Activated CD4-positive, alpha-beta T cell treated with anti-CD3 and anti-CD28 coated beads, Interleukin-2, Interleukin-4, amounts not matched to agents 100 ng/mL and 50 ng/mL, durations not matched to agents 16 hours and 8 hours (primary cell): ENCODE measurements around the gene KCTD19.
"Not testable (repeated sequence)": the region's sequence is repeated elsewhere in the genome, so short reads cannot be mapped to it uniquely, and the experiment has no call there.

Experiments used
- DNase-seq: peaks from one replicate; pipeline ENCODE4 v3.0.0-alpha.2; 2020; ENCODE audit warnings: low spot score

KCTD19 gene

DNA sequence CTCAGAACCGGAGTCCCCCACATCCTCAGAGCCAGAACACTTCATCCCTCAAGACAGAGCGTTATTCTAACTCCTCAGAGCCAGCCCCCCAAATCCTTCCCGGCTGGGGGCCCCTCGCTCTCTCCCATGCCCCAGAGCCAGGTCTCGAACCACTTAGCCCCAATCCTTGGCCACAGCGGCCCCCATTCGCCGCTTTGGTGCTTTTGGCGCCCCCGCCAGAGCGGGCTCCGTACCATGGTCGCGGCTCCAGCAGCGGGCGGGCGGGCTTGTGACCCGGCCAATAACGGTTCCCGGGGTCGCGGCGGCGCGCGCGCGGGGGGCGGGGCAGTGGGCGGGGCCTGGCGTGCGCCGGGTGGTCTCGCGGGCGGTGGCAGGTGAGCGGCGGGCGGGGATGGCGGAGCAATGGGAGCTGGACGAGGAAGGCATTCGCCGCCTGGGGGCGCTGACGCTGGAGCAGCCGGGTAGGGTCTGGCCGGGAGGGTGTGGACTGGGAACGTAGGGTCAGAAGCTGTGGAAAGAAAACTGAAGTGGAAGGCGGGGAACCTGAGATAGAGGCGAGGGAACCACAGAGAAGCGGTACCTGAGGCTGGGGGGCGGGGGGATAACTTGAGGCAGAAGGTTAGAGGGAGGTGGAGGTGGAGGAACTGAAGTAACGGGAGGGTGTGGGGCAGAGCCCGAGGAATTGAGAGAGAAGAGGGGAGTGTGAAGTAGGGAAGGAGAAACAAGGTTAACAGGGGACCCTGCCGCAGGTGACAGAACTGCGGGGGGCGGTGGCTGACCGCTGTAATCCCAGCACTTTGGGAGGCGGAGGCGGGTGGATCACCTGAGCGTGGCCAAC is at the start of gene KCTD19, which contains the start of gene LRRC36:
TSS of gene KCTD19 (minus strand) at position 270 of the 838 bp plus-strand sequence. CDS start at position 236, 34 bp downstream.
TSS of gene LRRC36 (plus strand) at position 344 of the 838 bp plus-strand sequence. CDS start at position 392, 48 bp downstream.
- peak; percentile 57 for DNase-seq

- not testable (repeated sequence) for DNase-seq
Measured at GRCh38 chr16:67376012-67376411, 49.5 kb upstream of the KCTD19 start.

DNA sequence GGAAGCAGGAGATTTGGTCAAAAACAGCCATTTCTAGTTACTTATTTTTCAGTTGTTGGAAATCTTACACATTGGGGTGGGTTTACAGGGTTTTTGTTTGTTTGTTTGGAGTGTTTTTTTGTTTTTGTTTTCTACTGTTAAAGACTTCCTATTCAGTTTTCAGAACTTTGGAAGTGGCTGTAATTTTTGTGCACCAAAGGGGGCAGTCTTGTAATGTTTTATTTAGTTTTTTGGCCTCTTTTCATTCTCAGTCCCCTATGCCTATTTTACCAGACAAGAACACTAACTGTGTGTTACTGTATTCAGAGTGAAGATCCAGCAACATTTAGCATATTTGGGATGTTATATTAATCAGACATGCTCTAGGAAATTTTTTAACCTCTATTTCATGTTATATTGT is 46.1 kb upstream of the KCTD19 start:
- DNase-seq, result no peak

DNA sequence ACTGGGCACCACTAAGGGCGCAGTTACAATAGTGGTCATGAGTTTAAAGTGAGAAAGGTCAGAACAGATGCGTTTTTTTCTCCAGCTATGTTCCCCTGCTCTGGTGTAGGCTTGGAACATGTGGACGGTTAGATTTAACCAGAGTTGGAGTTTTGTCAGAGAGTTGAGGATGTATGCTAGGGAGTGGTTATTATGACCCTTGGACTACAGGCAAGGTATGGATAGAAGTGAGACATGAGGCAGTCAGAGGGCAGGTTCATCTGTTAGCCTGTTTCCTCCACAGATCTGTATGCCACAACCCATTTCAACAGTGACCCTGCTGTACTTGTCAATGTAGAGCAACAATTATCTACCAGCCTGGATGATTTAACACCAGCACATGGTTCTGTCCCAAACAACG is 44.1 kb upstream of the KCTD19 start:
- DNase-seq, result no peak

DNA sequence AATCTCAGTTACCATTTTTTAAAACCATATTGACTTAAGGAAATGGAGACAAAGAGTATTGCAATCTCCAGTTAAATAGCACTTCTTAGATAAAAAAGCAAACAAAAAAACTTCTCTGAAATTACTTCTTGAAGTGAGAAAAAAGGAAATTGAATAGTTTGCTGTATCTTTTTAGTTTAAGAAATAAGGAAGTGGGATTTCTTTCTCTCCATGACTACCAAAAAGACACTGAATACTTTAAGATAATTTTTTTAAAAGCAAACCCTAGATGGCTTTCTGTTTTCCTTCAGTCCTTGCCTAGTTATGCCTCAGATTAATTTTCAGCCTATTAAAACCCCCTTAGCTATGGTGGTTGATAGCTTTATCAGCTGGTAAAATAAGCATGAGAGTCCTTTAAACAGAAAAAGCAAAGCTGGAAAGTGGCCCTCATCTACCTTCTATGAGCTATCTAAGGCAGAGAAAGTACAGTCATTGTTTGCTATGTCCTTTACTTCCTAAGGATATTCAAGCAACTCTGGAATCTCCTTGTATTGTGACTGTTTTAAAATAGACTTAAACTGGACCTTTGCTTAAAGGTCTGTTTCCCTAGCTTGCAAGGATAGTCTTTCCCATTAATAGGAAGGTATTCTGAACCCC is 38.2 kb upstream of the KCTD19 start:
- no peak for DNase-seq

GRCh38 chr16:67361038-67361437 is 34.5 kb upstream of the KCTD19 start:
- DNase-seq, result no peak

- not testable (repeated sequence) for DNase-seq
Measured at GRCh38 chr16:67359540-67360269, 33.2 kb upstream of the KCTD19 start.

GRCh38 chr16:67357561-67357960 is 31.0 kb upstream of the KCTD19 start:
- no peak for DNase-seq

GRCh38 chr16:67356396-67356795 is 29.9 kb upstream of the KCTD19 start:
- DNase-seq, result no peak

DNA sequence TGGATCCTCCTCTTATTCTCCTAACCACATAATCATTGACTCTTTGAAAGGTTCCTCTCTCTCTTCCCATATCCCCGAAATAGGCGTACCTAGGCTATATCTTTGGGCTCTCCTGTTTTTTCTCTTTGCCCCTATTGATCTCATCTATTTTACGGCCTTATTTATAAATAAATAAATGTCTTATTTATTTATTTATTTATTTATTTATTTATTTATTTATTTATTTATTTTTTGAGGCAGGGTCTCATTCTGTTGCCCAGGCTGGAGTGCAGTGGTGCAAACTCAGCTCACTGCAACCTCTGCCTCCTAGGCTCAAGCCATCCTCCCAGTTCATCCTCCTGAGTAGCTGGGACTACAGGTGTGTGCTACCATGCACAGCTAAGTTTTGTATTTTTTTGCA is 25.9 kb upstream of the KCTD19 start:
- not testable (repeated sequence) for DNase-seq

- no peak for DNase-seq
Measured at GRCh38 chr16:67350324-67350723, 23.8 kb upstream of the KCTD19 start.

GRCh38 chr16:67349172-67349571 is 22.6 kb upstream of the KCTD19 start:
- DNase-seq, result peak; percentile 27

- DNase-seq, result no peak
Measured at GRCh38 chr16:67346341-67346740, 19.8 kb upstream of the KCTD19 start.

DNA sequence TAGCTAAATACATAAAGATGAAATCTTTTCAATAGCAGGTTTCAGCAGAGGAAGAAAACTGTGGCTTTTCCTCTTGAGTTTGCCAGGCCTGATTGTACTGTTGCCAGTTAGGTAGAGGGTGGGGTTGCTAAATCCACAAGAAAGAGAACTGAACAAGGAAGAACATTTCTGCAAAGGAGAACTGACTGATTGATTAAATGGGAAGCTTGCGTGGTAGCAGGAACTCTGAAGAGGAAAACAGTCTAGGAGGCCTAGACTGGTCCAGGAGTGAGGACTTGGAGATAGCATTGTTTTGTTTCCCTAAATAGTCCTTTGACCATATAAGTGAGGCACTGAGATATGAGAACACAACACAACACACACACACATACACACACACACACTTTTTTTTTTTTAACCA is 18.9 kb upstream of the KCTD19 start:
- no peak for DNase-seq

- DNase-seq, result no peak
Measured at GRCh38 chr16:67342616-67343015, 16.1 kb upstream of the KCTD19 start.

DNA sequence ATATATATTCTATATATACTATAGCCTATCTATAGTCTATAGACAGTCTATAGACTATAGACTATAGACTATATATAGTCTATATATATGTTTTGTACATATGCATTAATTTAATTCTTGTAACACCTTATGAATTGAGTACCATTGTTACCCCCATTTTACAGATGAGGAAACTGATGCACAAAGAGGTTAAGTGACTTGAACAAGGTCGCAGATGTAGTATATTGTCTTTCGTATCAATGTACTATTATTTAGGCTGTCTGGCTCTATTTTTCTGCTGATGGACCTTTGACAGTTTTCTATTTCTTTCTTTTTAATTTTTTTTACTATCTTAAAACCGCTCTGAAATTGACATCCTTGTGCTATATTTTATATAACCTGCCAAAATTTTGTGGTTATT is 14.7 kb upstream of the KCTD19 start:
- no peak for DNase-seq

GRCh38 chr16:67339453-67339852 is 12.9 kb upstream of the KCTD19 start:
- DNase-seq, result peak; percentile 12

DNA sequence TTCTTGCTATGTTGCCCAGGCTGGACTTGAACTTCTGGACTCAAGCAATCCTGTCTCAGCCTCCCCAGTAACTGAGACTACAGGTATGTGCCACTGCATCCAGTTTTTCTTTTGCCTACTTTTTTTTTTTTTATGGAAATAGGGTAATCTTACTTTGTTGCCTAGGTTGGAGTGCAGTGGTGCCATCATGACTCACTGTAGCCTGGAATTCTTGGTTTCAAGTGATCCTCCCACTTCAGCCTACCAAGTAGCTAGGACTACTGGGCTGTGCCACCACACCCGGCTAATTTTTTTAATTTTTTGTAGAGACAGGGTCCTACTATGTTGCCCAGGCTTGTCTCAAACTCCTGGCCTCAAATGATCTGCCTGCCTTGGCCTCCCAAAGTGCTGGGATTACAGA is 10.1 kb upstream of the KCTD19 start:
- DNase-seq, result no peak

DNA sequence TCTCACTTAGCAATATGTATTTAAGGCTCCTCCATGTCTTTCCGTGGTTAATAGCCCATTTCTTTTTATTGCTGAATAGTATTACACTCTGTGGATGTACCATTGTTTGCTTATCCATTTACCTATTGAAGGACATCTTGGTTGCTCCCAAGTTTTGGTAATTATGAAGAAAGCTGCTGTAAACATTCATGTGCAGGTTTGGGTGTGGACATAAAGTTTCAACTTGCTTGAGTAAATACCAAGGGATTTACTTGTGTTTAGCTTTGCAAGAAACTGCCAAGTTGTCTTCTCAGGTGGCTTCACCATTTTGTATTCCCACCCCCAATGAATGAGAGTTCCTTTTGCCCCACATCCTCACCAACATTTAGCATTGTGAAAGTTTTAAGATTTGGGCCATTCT is 9.6 kb upstream of the KCTD19 start:
- DNase-seq, result no peak

DNA sequence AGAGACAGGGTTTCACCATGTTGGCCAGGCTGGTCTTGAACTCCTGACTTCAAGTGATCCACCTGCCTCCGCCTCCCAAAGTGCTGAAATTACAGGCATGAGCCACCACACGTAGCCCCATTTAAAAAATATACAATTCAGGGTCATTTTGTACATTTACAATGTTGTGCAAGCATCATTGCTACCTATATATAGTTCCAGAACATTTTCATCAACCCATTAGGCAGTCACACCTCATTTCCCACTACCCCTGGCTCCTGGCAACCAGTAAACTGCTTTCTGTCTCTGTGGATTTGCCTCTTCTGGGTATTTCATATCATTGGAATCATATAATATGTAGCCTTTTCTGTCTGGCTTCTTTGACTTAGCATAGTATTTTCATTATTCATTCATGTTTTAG is 6.8 kb upstream of the KCTD19 start:
- DNase-seq, result no peak

- DNase-seq, result no peak
Measured at GRCh38 chr16:67329901-67330300, 3.4 kb upstream of the KCTD19 start.

GRCh38 chr16:67327743-67328142 is 1.2 kb upstream of the KCTD19 start:
- no peak for DNase-seq

DNA sequence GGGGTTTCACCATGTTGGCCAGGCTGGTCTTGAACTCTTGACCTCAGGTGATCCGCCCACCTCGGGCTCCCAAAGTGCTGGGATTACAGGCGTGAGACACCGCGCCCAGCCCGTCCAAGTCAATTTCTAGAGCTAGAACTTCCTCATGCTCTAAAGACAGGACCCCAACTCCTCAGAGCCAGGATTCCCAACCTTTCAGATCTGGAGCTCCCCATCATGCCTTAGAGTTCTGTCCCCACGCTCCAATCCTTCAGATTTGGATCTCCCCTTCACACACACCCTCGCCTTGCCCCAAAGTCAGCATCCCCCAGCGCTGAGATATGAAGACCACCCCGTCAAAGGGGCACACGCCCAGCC is 448 bp downstream of the KCTD19 start:
- DNase-seq, result no peak
